ENCODE data around the gene OSGIN1. TPM values are rescaled to one million over a fixed set of nuclear protein-coding genes. Genes with fewer than 3 reads are reported as not detected.
A peak's percentile ranks its signal among the peaks of the same experiment; 100 is the strongest.

The OSGIN1 gene
- total RNA-seq, 1 donor from 2014 or later = 89.4 TPM

DNA sequence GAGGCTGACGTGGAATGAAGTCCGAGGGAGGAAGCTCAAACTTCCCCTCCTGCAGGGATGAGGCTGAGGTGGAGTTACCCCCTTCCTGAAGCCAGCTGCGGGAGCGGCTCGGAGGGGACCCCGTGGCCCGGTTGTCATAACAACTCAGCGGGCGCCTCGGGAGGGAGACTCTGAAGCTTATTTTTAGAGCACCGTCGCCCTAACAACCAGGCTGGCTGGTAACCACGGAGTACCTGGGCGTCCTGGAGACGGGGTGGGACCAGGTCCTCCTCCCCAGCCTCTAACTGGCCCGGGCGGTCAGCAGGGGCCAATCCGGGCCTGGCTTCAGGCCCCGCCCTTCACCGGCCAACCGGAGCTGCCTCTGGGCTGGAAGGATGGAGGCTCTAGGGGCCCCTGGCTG, 42.7 kb downstream of the OSGIN1 start:
- ATAC-seq = peak; percentile 16
- DNase-seq (ENCODE audit: low spot score) = no peak

DNA sequence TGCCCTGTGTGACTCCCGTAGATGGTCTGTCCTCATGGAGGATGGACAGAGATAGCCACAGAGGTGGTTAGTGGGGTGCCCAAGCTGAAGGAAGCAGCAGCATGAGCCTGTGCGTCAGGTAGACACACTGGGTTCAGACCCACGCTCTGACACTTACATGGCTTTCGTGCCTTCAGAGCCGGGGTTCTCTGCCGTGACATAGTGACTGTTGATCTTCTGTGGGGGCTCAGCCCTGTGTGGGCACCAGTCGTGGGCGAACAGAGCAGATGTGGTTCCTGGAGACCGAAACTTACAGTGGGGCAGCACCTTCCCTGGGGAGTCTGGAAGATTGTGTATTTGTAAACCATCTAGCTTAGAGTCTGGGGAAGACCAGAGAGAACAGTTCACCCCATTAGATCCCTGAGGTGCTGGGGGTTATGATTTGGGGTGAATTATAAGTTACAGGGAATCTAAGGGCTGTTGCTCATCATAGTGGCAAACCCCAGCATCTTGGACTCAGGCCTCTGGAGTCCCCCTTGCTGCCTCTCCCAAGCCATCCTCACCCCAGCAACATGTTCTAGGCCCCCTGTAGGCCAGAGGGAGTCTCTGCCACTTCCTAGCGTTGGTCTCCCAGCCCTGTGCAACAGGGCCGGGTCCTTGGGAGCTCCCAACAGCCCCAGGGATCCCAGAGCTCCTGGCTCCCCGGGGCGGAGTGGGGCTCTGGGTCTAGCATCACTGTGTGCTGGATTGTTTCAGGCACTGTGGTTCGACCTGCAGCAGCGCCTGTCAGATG, 43.6 kb downstream of the OSGIN1 start:
- ATAC-seq (no peak), DNase-seq (ENCODE audit: low spot score) (no peak)

DNA sequence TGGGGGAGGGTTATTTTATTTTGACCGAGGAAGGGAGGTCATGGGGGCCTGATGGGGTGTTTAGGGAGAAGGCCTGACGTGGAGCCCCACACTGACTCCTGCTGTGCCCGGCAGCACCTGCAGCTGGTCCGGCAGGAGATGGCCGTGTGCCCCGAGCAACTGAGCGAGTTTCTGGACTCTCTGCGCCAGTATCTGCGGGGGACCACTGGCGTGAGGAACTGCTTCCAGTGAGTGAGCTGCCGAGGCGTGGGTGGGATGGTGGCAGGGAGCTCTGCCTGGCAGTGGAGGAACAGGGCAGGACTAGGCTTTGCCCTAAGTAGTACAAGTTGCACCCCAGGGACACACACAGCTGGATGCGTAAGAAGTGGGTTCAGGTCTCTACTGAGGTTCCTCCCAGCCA, 45.1 kb downstream of the OSGIN1 start:
- DNase-seq (ENCODE audit: low spot score) = no peak
- ATAC-seq = no peak

DNA sequence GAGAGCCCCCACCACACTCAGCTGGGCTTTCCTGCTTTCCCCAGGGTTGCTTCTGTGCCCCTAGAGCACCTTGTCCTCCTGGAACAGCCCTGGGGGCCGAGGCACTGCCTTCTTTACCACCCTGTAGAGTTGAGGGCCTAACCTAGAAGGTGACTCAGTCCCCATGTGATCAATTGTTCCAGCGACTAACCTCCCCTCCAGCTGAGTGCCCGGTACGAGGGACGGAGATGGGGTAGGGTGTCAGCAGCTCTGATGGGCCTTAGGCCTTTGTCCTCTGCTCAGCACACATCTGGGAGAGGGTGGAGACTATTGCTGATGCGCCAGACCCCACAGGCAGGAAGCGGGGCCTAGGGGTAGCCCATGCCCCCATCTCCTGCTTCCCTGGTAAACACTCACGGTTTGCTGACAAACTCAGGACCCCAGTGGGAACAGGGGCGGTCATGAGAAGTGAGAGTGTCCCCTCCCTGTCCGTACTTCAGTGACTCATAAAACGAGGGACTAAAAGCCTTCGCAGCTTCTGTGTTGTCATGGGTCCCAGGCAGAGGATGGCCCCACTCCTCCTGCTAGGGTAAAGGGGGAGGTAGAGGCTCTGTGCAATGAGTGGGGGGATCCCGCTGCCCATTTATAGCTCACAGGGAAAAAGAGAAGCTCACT, 48.1 kb downstream of the OSGIN1 start:
- no peak for ATAC-seq
- no peak for DNase-seq (ENCODE audit: low spot score)

DNA sequence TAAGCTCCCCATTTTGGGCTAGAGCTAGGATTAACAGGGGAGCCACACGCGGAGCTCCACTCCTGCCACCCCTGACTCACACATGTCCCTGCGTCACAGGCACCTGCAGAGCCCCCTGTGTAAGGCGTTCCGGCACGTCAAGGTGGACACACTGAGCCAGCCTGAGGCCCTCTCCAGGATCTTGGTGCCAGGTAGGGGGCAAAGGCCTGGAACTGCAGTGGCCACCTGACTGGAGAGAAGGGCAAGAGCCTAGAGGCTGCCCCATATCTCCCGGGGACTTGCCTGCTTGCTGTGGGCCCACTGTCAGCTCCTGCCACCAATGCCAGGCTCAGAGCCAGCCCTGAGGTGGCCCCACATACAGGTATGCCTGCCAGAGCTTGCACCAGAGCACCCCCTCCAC, 48.7 kb downstream of the OSGIN1 start:
- DNase-seq (ENCODE audit: low spot score) (no peak), ATAC-seq (no peak)

DNA sequence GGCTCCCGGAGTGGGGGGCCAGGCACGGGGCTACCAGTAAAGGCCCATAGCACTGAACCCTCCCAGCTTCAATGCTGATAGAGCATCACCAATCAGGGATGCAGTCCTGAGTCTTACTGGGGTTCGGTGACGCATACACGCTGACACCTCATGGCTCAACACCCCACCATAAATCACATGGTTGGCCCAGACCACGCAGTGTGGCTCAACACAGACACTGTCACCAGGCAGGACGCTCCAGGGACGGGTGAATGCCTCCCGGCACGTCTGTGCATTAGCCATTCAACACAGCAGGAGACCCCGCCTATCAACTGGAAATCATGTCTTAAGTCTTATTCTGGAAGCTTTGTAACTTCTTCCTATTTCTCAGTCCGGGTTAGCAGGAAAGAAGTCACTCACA, 50.0 kb downstream of the OSGIN1 start:
- DNase-seq (ENCODE audit: low spot score) (no peak), ATAC-seq (no peak)

DNA sequence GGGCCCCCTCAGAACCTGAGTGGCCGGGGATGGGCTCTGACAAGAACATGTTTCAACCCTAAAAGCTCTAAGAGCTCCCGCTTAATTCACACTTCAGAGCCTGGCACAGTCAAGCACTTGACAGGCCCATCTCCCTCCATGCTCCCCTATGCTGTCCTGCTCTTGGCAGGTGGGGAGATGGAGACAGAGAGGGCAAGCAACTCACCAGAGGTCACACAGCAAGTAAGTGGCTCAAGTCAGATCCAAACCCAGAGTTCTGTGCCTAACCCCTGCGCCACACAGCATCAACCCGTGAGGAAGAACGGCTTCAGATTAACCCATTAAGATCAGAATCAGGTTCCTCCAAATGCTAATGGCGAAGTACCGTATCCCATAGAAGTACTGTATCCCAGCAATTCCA, 51.4 kb downstream of the OSGIN1 start:
- DNase-seq (ENCODE audit: low spot score) = no peak
- ATAC-seq = peak; percentile 20

DNA sequence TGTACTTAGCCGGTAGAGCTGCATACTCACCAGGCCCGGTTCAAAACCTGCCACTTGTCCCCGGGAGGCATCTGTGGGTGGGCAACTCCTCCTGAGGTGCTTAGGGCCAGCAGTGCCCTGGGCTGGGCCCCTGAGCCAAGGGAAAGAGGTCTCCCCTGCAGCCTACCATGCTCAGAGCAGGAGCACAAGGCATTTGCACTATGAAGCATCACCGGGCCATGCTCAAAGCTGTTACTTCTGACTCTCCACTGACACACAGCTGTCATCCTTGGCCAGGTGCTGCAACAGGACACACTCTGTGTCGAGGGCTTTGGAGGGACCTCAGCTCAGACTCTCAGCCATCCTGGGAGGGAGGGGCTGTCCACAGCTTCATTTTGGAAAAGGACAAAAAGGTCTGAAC, 52.4 kb downstream of the OSGIN1 start:
- ATAC-seq (peak; percentile 37), DNase-seq (ENCODE audit: low spot score) (no peak)

DNA sequence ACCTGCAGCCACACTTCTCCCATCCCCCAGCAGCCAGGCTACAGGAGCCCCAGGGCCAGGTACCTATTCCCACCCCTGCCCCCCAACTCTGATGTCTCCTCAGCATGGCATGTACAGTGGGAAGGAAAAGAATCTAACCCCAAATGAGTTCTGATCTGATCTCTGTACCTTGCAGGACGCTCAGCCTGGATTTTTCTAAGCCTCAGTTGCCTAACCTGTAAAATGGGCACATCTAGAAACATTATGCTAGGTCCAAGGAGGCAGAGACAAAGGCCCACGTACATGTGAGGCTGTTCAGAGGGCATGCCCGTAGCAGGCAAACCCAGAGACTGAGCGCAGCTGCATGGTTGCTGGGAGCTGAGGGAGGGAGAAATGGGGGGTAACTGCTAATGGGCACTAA, 54.5 kb downstream of the OSGIN1 start:
- ATAC-seq = no peak
- no peak for DNase-seq (ENCODE audit: low spot score)

DNA sequence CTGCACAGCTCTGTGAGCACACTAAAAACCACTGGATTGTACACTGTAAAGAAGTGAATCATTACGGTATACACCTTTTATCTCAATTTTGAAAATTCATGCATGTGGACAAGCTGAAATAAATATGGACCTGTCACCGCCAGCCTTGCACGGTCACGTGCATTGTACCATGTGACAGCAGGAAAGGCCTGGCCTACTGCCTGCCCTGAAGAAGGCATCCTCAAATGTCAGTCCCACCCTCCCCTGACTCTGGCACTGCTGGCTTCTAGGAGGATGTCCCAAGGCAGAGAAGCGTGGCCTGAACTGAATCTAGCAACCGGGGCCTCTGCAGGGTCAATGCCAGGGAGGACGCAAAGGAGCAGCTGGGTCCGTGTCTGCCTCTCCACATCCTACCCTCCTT, 54.9 kb downstream of the OSGIN1 start:
- DNase-seq (ENCODE audit: low spot score) (no peak), ATAC-seq (no peak)

DNA sequence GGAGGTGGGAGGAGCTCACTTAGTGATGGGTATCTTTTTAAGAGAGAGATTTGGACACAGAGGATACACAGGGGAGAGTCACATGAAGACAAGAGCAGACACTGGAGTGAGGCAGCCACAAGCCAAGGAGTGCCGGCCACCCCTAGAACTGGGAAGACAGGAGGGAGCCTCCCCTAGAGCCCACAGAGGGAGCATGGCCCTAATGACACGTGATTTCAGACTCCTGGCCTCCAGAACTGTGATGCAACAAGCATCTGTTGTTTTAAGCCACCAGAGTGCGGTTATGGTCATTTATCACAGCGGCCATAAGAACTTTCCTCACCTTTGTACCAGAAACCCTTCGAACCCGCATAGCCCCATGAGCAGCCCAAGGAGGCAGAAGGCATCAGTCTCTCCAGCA, 56.2 kb downstream of the OSGIN1 start:
- DNase-seq (ENCODE audit: low spot score) = no peak
- ATAC-seq = no peak

DNA sequence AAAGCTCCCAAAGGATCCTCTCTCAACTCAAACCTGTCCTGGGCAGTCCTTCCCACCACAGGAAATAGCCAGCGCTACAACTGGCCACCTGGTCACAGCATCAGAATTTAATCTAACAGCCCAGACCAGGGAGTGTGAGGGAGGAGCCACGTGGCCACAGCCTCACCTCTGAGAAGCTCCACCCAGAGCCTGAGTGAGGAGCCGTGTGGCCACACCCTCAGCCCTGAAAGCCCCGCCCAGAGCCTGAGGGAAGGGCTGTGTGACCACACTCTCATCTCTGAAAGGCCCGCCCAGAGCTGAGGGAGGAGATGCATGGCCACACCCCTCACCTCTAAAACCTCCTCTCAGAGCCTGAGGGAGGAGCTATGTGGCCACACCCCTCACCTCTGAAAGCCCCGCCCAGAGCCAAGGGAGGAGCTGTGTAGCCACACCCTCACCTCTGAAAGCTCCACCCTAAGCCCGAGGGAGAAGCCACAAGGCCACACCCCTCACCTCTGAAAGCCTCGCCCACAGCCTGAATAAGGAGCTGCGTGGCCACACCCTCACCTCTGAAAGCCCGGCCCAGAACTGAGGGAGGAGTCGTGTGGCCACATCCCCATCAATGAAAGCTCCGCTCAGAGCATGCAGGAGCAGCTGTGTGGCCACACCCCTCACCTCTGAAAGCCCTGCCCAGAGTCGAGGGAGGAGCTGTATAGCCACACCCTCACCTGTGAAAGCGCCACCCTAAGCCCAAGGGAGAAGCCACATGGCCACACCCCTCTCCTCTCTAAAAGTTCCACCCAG, 60.9 kb downstream of the OSGIN1 start:
- DNase-seq (ENCODE audit: low spot score) = no peak
- ATAC-seq = peak; percentile 71

DNA sequence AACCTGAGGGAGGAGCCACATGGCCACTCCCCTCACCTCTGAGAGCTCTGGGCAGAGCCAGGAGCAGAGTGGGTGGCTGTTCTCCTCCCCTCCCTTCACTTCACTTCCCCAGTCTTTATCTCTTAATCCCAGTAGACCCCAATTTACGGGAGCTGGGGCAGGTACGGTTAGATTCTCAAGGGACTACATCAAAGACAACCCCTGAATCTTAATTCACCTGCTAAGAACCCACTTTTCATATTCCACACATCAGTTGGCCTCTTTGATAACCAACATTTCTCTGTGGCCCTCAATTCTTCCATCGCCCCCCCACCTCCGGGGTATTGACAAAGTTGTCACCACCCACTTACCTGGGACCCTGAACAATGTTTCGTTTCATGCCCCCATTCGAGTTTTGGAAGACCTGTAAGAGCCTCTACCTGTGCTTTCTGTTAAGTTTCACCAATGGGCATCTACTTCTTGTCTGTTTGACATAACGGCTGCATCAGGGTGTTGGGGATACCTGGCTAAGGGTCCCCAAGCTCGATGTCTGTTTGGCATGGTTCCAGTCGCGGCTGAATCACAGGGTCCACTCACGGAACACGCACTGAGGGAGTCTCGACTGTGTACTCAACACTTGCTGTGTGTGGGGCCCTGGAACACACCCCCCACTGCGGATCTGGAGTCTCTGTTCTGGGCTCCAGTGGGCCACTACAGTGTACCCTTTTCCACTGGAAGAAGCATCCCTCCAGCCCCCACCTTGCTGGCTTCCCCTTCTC, 61.7 kb downstream of the OSGIN1 start:
- ATAC-seq (no peak), DNase-seq (ENCODE audit: low spot score) (no peak)

DNA sequence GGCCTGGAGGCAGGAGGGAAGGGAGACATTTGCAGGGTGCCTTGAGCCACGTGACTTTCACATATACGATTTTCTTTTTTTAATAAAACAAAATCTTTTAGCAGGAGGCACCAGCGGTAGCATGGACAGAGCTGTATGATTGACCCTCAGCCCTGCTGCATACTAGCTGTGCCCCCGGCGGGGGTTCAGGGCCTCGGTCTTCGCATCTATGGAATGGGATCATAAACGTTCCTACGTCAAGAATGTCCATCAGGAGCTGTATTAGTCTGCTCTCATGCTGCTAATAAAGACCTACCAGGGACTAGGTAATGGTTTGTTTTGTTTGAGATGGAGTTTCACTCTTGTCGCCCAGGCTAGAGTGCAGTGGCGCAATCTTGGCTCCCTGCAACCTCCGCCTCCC, 62.4 kb downstream of the OSGIN1 start:
- DNase-seq (ENCODE audit: low spot score) (no peak), ATAC-seq (no peak)

Other genes starting within 250 kb of the OSGIN1 start
- 31.9 TPM for gene HSBP1, start 145.3 kb upstream of the OSGIN1 start, total RNA-seq
- 17.1 TPM for gene MLYCD, start 54.1 kb upstream of the OSGIN1 start, total RNA-seq
- gene NECAB2, start 15.0 kb downstream of the OSGIN1 start, total RNA-seq = 12.9 TPM
- not detected for gene SLC38A8, start 89.6 kb downstream of the OSGIN1 start, total RNA-seq
- 41.3 TPM for gene MBTPS1, start 163.7 kb downstream of the OSGIN1 start, total RNA-seq
- gene HSDL1, start 191.9 kb downstream of the OSGIN1 start, total RNA-seq = 4.7 TPM
- gene DNAAF1, start 192.1 kb downstream of the OSGIN1 start, total RNA-seq = not detected
- 19.9 TPM for gene TAF1C, start 233.8 kb downstream of the OSGIN1 start, total RNA-seq
- not detected for gene ADAD2, start 237.9 kb downstream of the OSGIN1 start, total RNA-seq

Measured in left lobe of liver (tissue), 2 donors.